Karpas-422 (cell line): ENCODE measurements around the gene CCDC18. TPM values are rescaled to one million over a fixed set of nuclear protein-coding genes. Genes with fewer than 3 reads are reported as not detected.

Experiments used
- DNase-seq: peaks from one replicate; pipeline ENCODE4 v3.0.0-alpha.2; 2015
- H2AFZ ChIP-seq: fragments of 200-600 bp; sonication (generic); 2 replicates; pipeline ENCODE4 v1.6.1; 2014; ENCODE audit warnings: antibody characterized with exemption, low read length, mixed read lengths
- H3K27ac ChIP-seq: fragments of 200-600 bp; sonication (generic); 2 replicates; pipeline ENCODE4 v1.5.1; 2014; ENCODE audit warnings: mild to moderate bottlenecking, low read length, moderate library complexity
- H3K27me3 ChIP-seq: fragments of 200-600 bp; sonication (generic); 2 replicates; pipeline ENCODE4 v1.6.1; 2014; ENCODE audit warnings: low read length, mixed read lengths
- H3K36me3 ChIP-seq: fragments of 200-600 bp; sonication (generic); 2 replicates; pipeline ENCODE4 v1.6.1; 2014; ENCODE audit warnings: low read length, mixed read lengths; ENCODE audit not compliant: insufficient read depth
- H3K4me1 ChIP-seq: fragments of 200-600 bp; sonication (generic); 2 replicates; pipeline ENCODE4 v1.6.1; 2014; ENCODE audit warnings: mild to moderate bottlenecking, low read length, mixed read lengths
- H3K4me2 ChIP-seq: fragments of 200-600 bp; sonication (generic); 2 replicates; pipeline ENCODE4 v1.6.1; 2014; ENCODE audit warnings: low read length, low read depth, mild to moderate bottlenecking; ENCODE audit not compliant: poor library complexity, severe bottlenecking
- H3K4me3 ChIP-seq: fragments of 200-600 bp; sonication (generic); 2 replicates; pipeline ENCODE4 v1.5.1; 2014; ENCODE audit warnings: mild to moderate bottlenecking, antibody characterized with exemption, low read length, mixed read lengths
- H3K79me2 ChIP-seq: fragments of 200-600 bp; sonication (generic); 2 replicates; pipeline ENCODE4 v1.6.1; 2014; ENCODE audit warnings: mild to moderate bottlenecking, low read length, mixed read lengths
- H3K9ac ChIP-seq: fragments of 200-600 bp; sonication (generic); 2 replicates; pipeline ENCODE4 v1.6.0; 2014; ENCODE audit warnings: low read length
- H3K9me2 ChIP-seq: fragments of 200-600 bp; sonication (generic), shearing (Covaris generic); replicated peaks from 2 replicates; pipeline ENCODE4 v1.6.0; 2014; ENCODE audit warnings: mild to moderate bottlenecking, low read length, moderate library complexity; ENCODE audit not compliant: insufficient read depth
- H3K9me3 ChIP-seq: fragments of 300-700, 200-600 bp; sonication (generic); 2 replicates; pipeline ENCODE4 v1.6.1; 2014; ENCODE audit warnings: low read length, mixed read lengths
- H4K20me1 ChIP-seq: fragments of 200-600 bp; sonication (generic); 2 replicates; pipeline ENCODE4 v1.6.1; 2014; ENCODE audit warnings: mild to moderate bottlenecking, antibody characterized with exemption, low read length, low read depth; ENCODE audit not compliant: insufficient read depth
- total RNA-seq: library from RNA; depleted of rRNA; stranded (reverse); fragments of >200 nt; shearing (Covaris generic); gene quantifications from 2 replicates; pipeline ENCODE4 v1.2.3, GENCODE V29; 2014; ENCODE audit warnings: low replicate concordance

The CCDC18 gene
- total RNA-seq, 1 experiment from 2014 or later = 29.1 TPM

- peaks cover 2% of the 10 kb centered on the region; the same call in 1 of the 2 replicates for H3K36me3 ChIP-seq
- no peak overlapping the region for H3K4me2 ChIP-seq
- no peak overlapping the region for H3K4me3 ChIP-seq
- no peak overlapping the region for H3K9ac ChIP-seq
- H4K20me1 ChIP-seq = no peaks in the 10 kb centered on the region
- peaks cover 15% of the 10 kb centered on the region for H3K79me2 ChIP-seq
- no peaks in the 10 kb centered on the region for H3K9me2 ChIP-seq
- H3K4me1 ChIP-seq = no peaks in the 10 kb centered on the region
- H3K27ac ChIP-seq = no peak overlapping the region
- no peaks in the 10 kb centered on the region for H3K9me3 ChIP-seq
- no peaks in the 10 kb centered on the region for H3K27me3 ChIP-seq
- no peak overlapping the region for H2AFZ ChIP-seq
- DNase-seq = no peak
Observed at GRCh38 chr1:93143769-93144168, 36.8 kb upstream of the CCDC18 start.

- Histone ChIP-seq H3K36me3 (no peaks in the 10 kb centered on the region; the same call in 1 of the 2 replicates), H3K27ac (no peak overlapping the region), H3K4me1 (peaks cover 8% of the 10 kb centered on the region; the same call in 1 of the 2 replicates), H3K79me2 (peaks cover 7% of the 10 kb centered on the region; the same call in 1 of the 2 replicates), H3K27me3 (no peaks in the 10 kb centered on the region), H3K4me2 (no peak overlapping the region), H3K9ac (no peak overlapping the region), H2AFZ (no peak overlapping the region), H3K9me3 (no peaks in the 10 kb centered on the region), H4K20me1 (no peaks in the 10 kb centered on the region), H3K4me3 (no peak overlapping the region), H3K9me2 (no peaks in the 10 kb centered on the region)
- no peak for DNase-seq
Observed at GRCh38 chr1:93148001-93148400, 32.5 kb upstream of the CCDC18 start.

DNA sequence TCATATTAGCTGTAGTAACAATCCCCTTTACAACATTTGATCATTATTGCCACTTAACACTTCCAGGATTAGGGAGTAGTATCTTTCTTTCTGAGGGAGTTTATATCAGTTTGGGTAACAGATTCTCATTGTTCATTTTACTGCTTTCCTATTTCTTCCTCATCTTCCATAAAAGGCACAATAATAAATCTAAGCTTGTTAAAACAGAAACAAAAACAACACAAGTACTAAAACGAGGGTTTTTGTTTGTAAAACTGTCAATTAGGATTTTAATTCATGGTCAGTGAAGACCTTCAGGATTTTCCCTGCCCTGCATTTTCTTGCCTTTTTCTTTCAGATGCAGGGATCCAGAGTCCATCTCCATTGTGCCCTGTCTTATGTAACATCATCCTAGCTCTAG lies 29.8 kb upstream of the CCDC18 start:
- Histone ChIP-seq H3K79me2 (peaks cover 8% of the 10 kb centered on the region; the same call in 1 of the 2 replicates), H3K4me3 (no peak overlapping the region), H3K9me2 (no peaks in the 10 kb centered on the region), H3K9me3 (no peaks in the 10 kb centered on the region), H3K36me3 (peaks cover 14% of the 10 kb centered on the region; the same call in 1 of the 2 replicates), H4K20me1 (no peaks in the 10 kb centered on the region), H3K27ac (no peak overlapping the region), H3K9ac (no peak overlapping the region), H2AFZ (no peak overlapping the region), H3K27me3 (no peaks in the 10 kb centered on the region), H3K4me2 (no peak overlapping the region), H3K4me1 (peaks cover 8% of the 10 kb centered on the region; the same call in 1 of the 2 replicates)
- no peak for DNase-seq

DNA sequence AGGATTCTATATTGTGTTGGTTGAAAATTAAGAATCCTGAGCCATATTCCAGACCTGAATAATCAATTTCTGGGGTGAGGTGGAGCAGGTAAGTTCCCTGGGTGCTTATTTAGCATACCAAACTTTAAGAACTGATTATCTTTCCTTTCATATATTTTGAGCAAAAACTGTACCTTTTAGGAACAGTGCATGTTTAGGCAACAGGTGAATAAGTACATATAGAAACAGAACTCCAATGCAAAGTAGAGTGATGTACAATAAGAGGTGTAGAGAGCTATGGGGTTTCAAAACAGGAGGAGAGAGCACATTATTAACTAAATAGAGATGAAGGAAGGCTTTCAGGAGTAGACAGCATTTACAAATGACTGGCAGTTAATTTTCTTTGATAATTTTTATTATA lies 29.1 kb upstream of the CCDC18 start:
- DNase-seq = no peak

DNA sequence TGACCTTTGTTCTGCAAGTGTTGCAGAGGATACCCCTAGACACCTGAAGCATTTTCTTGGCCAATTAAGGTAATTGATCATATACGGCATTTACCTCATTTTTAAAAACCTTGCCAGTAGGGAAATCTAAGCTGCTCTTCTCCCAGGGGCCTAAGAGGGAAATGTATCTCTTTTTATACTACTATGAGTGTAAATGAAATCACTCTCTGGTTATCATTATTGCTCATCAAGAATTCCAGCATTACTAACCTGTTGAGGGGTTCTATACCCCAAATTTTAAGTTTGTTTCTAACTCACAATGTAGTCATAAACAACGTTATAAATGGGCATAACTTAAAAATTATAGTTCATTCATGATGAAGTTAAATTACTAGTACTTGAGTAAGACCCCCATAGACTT lies 27.7 kb upstream of the CCDC18 start:
- Histone ChIP-seq H3K27ac (no peak overlapping the region), H3K27me3 (no peaks in the 10 kb centered on the region), H4K20me1 (no peaks in the 10 kb centered on the region), H3K4me2 (no peak overlapping the region), H3K4me3 (no peak overlapping the region), H2AFZ (no peak overlapping the region), H3K9ac (no peak overlapping the region), H3K9me2 (no peaks in the 10 kb centered on the region), H3K9me3 (no peaks in the 10 kb centered on the region), H3K4me1 (peaks cover 8% of the 10 kb centered on the region; the same call in 1 of the 2 replicates), H3K36me3 (peaks cover 15% of the 10 kb centered on the region; the same call in 1 of the 2 replicates), H3K79me2 (peaks cover 8% of the 10 kb centered on the region; the same call in 1 of the 2 replicates)
- DNase-seq = no peak

More for the DNA sequence above, 29.1 kb upstream of the CCDC18 start:
- H3K27me3 ChIP-seq = no peaks in the 10 kb centered on the region
- no peaks in the 10 kb centered on the region for H3K9me3 ChIP-seq
- H3K9ac ChIP-seq = no peak overlapping the region
- H2AFZ ChIP-seq = no peak overlapping the region
- H4K20me1 ChIP-seq = no peaks in the 10 kb centered on the region
- H3K4me2 ChIP-seq = no peak overlapping the region
- no peak overlapping the region for H3K4me3 ChIP-seq
- peaks cover 15% of the 10 kb centered on the region; the same call in 1 of the 2 replicates for H3K36me3 ChIP-seq
- H3K9me2 ChIP-seq = no peaks in the 10 kb centered on the region
- H3K27ac ChIP-seq = no peak overlapping the region
- peaks cover 8% of the 10 kb centered on the region; the same call in 1 of the 2 replicates for H3K4me1 ChIP-seq
- H3K79me2 ChIP-seq = peaks cover 8% of the 10 kb centered on the region; the same call in 1 of the 2 replicates

DNA sequence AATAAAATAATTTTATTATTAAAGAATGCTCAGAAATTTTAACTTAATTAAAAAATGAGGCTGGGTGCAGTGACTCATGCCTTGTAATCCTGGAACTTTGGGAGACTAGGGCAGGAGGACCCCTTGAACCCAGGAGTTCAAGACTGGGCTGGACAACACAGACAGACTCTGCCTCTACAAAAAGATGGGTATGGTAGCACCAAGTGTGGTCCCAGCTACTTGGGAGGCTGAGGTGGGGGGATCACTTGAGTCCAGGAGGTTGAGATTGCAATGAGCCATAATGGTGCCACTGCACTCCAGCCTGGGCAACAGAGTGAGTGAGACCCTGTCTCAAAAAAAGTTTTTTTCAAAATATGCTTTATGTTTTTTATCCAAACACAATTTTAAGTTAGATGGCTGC lies 25.6 kb upstream of the CCDC18 start:
- H3K36me3 ChIP-seq = peaks cover 17% of the 10 kb centered on the region
- H3K27me3 ChIP-seq = no peaks in the 10 kb centered on the region
- no peak for DNase-seq
- no peaks in the 10 kb centered on the region for H4K20me1 ChIP-seq
- no peaks in the 10 kb centered on the region for H3K9me3 ChIP-seq
- H3K4me3 ChIP-seq = no peak overlapping the region
- H2AFZ ChIP-seq = no peak overlapping the region
- H3K4me1 ChIP-seq = peaks cover 8% of the 10 kb centered on the region; the same call in 1 of the 2 replicates
- H3K27ac ChIP-seq = no peak overlapping the region
- H3K9me2 ChIP-seq = no peaks in the 10 kb centered on the region
- H3K79me2 ChIP-seq = peaks cover 13% of the 10 kb centered on the region; the same call in 1 of the 2 replicates
- H3K9ac ChIP-seq = no peak overlapping the region
- no peak overlapping the region for H3K4me2 ChIP-seq

DNA sequence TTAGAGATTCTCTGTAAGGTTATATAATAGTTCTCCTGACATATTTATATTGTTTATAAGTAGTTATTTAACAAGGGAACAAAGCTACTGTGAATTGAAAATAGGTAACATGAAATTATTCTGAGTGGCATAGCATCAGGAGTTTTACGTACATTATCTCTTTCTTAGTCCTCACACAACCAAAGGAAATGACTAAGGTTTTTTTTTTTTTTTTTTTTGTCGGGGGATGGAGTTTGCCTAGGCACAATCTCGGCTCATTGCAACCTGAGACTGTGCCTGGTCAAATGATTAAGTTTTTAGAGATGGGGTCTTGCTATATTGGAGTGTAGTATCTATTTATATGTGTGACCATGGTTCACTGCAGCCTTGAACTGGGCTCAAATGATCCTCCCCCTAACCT lies 25.2 kb upstream of the CCDC18 start:
- Histone ChIP-seq H3K9me3 (no peaks in the 10 kb centered on the region), H3K4me1 (peaks cover 8% of the 10 kb centered on the region; the same call in 1 of the 2 replicates), H3K27me3 (no peaks in the 10 kb centered on the region), H3K4me3 (no peak overlapping the region), H3K36me3 (peaks cover 17% of the 10 kb centered on the region), H3K4me2 (no peak overlapping the region), H4K20me1 (no peaks in the 10 kb centered on the region), H3K9ac (no peak overlapping the region), H3K79me2 (peaks cover 13% of the 10 kb centered on the region; the same call in 1 of the 2 replicates), H3K27ac (no peak overlapping the region), H3K9me2 (no peaks in the 10 kb centered on the region), H2AFZ (no peak overlapping the region)
- DNase-seq = no peak

GRCh38 chr1:93159337-93159736 lies 21.2 kb upstream of the CCDC18 start:
- no peaks in the 10 kb centered on the region for H3K9me3 ChIP-seq
- no peak overlapping the region for H3K27ac ChIP-seq
- no peak overlapping the region for H3K4me2 ChIP-seq
- H3K4me1 ChIP-seq = peaks cover 9% of the 10 kb centered on the region
- H3K9me2 ChIP-seq = no peaks in the 10 kb centered on the region
- no peaks in the 10 kb centered on the region for H4K20me1 ChIP-seq
- peaks cover 36% of the 10 kb centered on the region for H3K79me2 ChIP-seq
- no peak overlapping the region for H2AFZ ChIP-seq
- no peak overlapping the region for H3K9ac ChIP-seq
- DNase-seq = no peak
- H3K36me3 ChIP-seq = peaks cover 9% of the 10 kb centered on the region
- H3K27me3 ChIP-seq = no peaks in the 10 kb centered on the region
- H3K4me3 ChIP-seq = no peak overlapping the region
